HG02588 (cell line): ENCODE data around the gene AMER3.
A peak's percentile ranks its signal among the peaks of the same experiment; 100 is the strongest.
"Not testable (repeated sequence)": the region's sequence is repeated elsewhere in the genome, so short reads cannot be mapped to it uniquely, and the experiment has no call there.

Experiments
- ATAC-seq: cut with Tn5 transposase; IDR thresholded peaks from one replicate; pipeline ENCODE4 v1.9.1; 2021; ENCODE audit warnings: mild to moderate bottlenecking, moderate library complexity; ENCODE audit not compliant: unreplicated experiment

Gene AMER3

GRCh38 chr2:130755256-130756052 is at the start of gene AMER3:
Gene AMER3 (plus strand): TSS chr2:130755540. CDS start chr2:130762073, 6,533 bp downstream.
- no peak for ATAC-seq

GRCh38 chr2:130714795-130715194 is 40.5 kb upstream of the AMER3 start:
- not testable (repeated sequence) for ATAC-seq

GRCh38 chr2:130720036-130720435 is 35.3 kb upstream of the AMER3 start:
- no peak for ATAC-seq

GRCh38 chr2:130720528-130720927 is 34.8 kb upstream of the AMER3 start:
- ATAC-seq = no peak

- no peak for ATAC-seq
Measured at GRCh38 chr2:130724455-130724854, 30.9 kb upstream of the AMER3 start.

- no peak for ATAC-seq
Measured at GRCh38 chr2:130726614-130727180, 28.6 kb upstream of the AMER3 start.

- peak; percentile 94 for ATAC-seq
Measured at GRCh38 chr2:130727286-130727924, 27.9 kb upstream of the AMER3 start.

GRCh38 chr2:130728007-130728454 is 27.3 kb upstream of the AMER3 start:
- ATAC-seq = no peak

- ATAC-seq = no peak
Measured at GRCh38 chr2:130728549-130729316, 26.6 kb upstream of the AMER3 start, which contains the start of gene GPR148. Gene GPR148 (plus strand): TSS chr2:130729070. CDS start chr2:130729152, 82 bp downstream.

- no peak for ATAC-seq
Measured at GRCh38 chr2:130729322-130730299, 25.7 kb upstream of the AMER3 start.

GRCh38 chr2:130732257-130732656 is 23.1 kb upstream of the AMER3 start:
- not testable (repeated sequence) for ATAC-seq

- no peak for ATAC-seq
Measured at GRCh38 chr2:130735200-130735599, 20.1 kb upstream of the AMER3 start.

GRCh38 chr2:130736487-130736886 is 18.9 kb upstream of the AMER3 start:
- ATAC-seq = no peak

- ATAC-seq = no peak
Measured at GRCh38 chr2:130737592-130737991, 17.7 kb upstream of the AMER3 start.

- no peak for ATAC-seq
Measured at GRCh38 chr2:130740671-130741070, 14.7 kb upstream of the AMER3 start.

GRCh38 chr2:130743278-130743677 is 12.1 kb upstream of the AMER3 start:
- no peak for ATAC-seq

GRCh38 chr2:130744287-130745117 is 10.8 kb upstream of the AMER3 start:
- no peak for ATAC-seq

- no peak for ATAC-seq
Measured at GRCh38 chr2:130749078-130749477, 6.3 kb upstream of the AMER3 start.

- ATAC-seq = no peak
Measured at GRCh38 chr2:130749641-130750040, 5.7 kb upstream of the AMER3 start.
